Posterior vena cava (tissue), 2 donors: ENCODE measurements around the gene HPN. TPM values are rescaled to one million over a fixed set of nuclear protein-coding genes. Genes with fewer than 3 reads are reported as not detected.
"Not testable (repeated sequence)": the region's sequence is repeated elsewhere in the genome, so short reads cannot be mapped to it uniquely, and the experiment has no call there.

ENCODE experiments used
- DNase-seq: peaks from one replicate; pipeline ENCODE4 v3.0.0-alpha.2; 2020; ENCODE audit warnings: low spot score
- intact Hi-C, 2 donors: fragments of 100-400 bp; cut with DNase I; formaldehyde crosslinking; loops; one replicate each; pipeline versions ENCODE4 v1.14.1 to v1.14.2; 2022 to 2023
- total RNA-seq, 2 donors: library from RNA; stranded (reverse); fragmentation: NEBNext Ultra II Directional; extraction: Animal tissue kit (Norgen Biotek cat#: 25700); gene quantifications; one replicate each; pipeline ENCODE4 v1.2.1, GENCODE V29; 2021
- donor health status: DM: yes; HTN: yes; CAD: no.
- donor health status: DM: yes; HTN: yes; CAD: no.

Gene HPN
- total RNA-seq, 2 donors from 2014 or later: 1.00 to 1.7 TPM

GRCh38 chr19:35037716-35038622, 3.6 kb upstream of the HPN start:
- DNase-seq: no peak
- intact Hi-C loops: no loop called here

GRCh38 chr19:35038623-35039512, 2.7 kb upstream of the HPN start:
- no peak for DNase-seq
- intact Hi-C loops: no loop called here

GRCh38 chr19:35039881-35040825, 1.4 kb upstream of the HPN start:
- no peak for DNase-seq
- intact Hi-C loops: no loop called here

GRCh38 chr19:35040826-35041547, 534 bp upstream of the HPN start:
- peak; percentile 97 for DNase-seq
- intact Hi-C loops: no loop called here

- intact Hi-C loops: no loop called here
- DNase-seq: no peak
Observed at GRCh38 chr19:35042056-35042730, 672 bp downstream of the HPN start.

GRCh38 chr19:35042954-35043604, 1.6 kb downstream of the HPN start:
- no peak for DNase-seq
- intact Hi-C loops: no loop called here

GRCh38 chr19:35043906-35044305, 2.4 kb downstream of the HPN start:
- DNase-seq: no peak
- intact Hi-C loops: no loop called here

- DNase-seq: peak; percentile 89
- intact Hi-C loops: no loop called here
Observed at GRCh38 chr19:35044317-35045117, 3.0 kb downstream of the HPN start.

- no peak for DNase-seq
- intact Hi-C loops: no loop called here
Observed at GRCh38 chr19:35045667-35046300, 4.3 kb downstream of the HPN start.

- DNase-seq: peak; percentile 43
- intact Hi-C loops: no loop called here
Observed at GRCh38 chr19:35046461-35046860, 4.9 kb downstream of the HPN start.

GRCh38 chr19:35048911-35049411, 7.4 kb downstream of the HPN start:
- intact Hi-C loops: no loop called here
- DNase-seq: peak; percentile 77

- intact Hi-C loops: no loop called here
- no peak for DNase-seq
Observed at GRCh38 chr19:35049456-35049855, 7.9 kb downstream of the HPN start.

- intact Hi-C loops, DNase-seq: not testable (repeated sequence)
Observed at GRCh38 chr19:35050662-35051061, 9.1 kb downstream of the HPN start.

GRCh38 chr19:35051268-35051667, 9.7 kb downstream of the HPN start:
- peak; percentile 24 for DNase-seq
- intact Hi-C loops: not testable (repeated sequence)

- intact Hi-C loops: no loop called here
- peak; percentile 50 for DNase-seq
Observed at GRCh38 chr19:35051796-35052195, 10.3 kb downstream of the HPN start.

- peak; percentile 52 for DNase-seq
- intact Hi-C loops: no loop called here
Observed at GRCh38 chr19:35052599-35053190, 11.2 kb downstream of the HPN start.
